NCI-H524 (cell line): ENCODE measurements around the gene DRD4.

Source experiments
- DNase-seq, 2 experiments: peaks; one replicate each; lab custom pipeline; 2025; lab: John Stamatoyannopoulos, UW

DRD4 gene

GRCh38 chr11:621838-622237 is 15.2 kb upstream of the DRD4 start:
- no peak for DNase-seq

- DNase-seq = no peak
Observed at GRCh38 chr11:623349-623869, 13.7 kb upstream of the DRD4 start.

GRCh38 chr11:623999-624704 is 12.9 kb upstream of the DRD4 start:
- DNase-seq = no peak

- DNase-seq = no peak
Observed at GRCh38 chr11:624705-625635, 12.1 kb upstream of the DRD4 start, which contains the start of gene CDHR5. Gene CDHR5, minus strand, starts transcription at chr11:624955. Its CDS starts 53 bp downstream, at chr11:624902.

DNA sequence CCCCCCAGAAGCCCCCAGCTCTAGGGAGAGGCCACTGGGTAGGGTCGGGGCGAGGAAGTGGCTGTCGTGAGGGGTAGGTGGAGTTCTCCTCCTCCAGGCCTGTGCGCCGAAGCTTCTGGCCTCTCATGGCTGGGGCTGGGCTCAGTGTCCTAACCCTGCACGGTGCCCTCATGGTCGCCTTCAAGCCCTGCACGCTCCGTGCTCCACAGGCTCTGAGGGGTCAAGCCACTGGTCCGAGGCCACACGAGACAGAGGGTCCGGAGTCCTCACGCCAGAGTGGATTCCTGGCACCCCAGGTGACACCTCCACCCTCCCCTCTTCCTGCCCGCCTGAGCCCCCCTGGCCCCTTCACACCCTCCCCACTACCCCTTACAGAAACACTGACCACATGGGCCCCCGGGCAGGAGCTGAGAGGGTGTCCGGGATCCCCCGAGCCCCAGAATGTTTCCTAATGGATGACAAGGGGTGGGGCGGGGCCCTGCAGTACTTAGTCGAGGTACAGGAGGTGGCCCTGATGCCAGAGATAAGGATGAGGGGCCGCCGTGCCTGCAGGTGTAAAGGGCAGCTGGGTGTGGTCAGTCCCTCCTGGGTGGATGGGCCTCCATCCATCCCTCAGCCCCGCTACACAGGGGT is 11.3 kb upstream of the DRD4 start:
- DNase-seq = no peak

GRCh38 chr11:626475-627307 is 10.4 kb upstream of the DRD4 start, which contains the start of gene SCT:
Gene SCT, minus strand, starts transcription at chr11:627181. Its CDS starts 38 bp downstream, at chr11:627143.
- DNase-seq = no peak

GRCh38 chr11:627308-627576 is 9.8 kb upstream of the DRD4 start:
- DNase-seq = no peak

- DNase-seq = no peak
Observed at GRCh38 chr11:628056-628455, 9.0 kb upstream of the DRD4 start.

- DNase-seq = no peak
Observed at GRCh38 chr11:629237-629583, 7.9 kb upstream of the DRD4 start.

- no peak for DNase-seq
Observed at GRCh38 chr11:630871-631270, 6.2 kb upstream of the DRD4 start.

- no peak for DNase-seq
Observed at GRCh38 chr11:635945-636510, 1.0 kb upstream of the DRD4 start.

- no peak for DNase-seq
Observed at GRCh38 chr11:637333-637592, 194 bp downstream of the DRD4 start.

- no peak for DNase-seq
Observed at GRCh38 chr11:637593-638521, 788 bp downstream of the DRD4 start.

GRCh38 chr11:638631-639331 is 1.7 kb downstream of the DRD4 start:
- no peak for DNase-seq

- no peak for DNase-seq
Observed at GRCh38 chr11:639332-639955, 2.4 kb downstream of the DRD4 start.

GRCh38 chr11:640021-640706 is 3.1 kb downstream of the DRD4 start:
- no peak for DNase-seq

DNA sequence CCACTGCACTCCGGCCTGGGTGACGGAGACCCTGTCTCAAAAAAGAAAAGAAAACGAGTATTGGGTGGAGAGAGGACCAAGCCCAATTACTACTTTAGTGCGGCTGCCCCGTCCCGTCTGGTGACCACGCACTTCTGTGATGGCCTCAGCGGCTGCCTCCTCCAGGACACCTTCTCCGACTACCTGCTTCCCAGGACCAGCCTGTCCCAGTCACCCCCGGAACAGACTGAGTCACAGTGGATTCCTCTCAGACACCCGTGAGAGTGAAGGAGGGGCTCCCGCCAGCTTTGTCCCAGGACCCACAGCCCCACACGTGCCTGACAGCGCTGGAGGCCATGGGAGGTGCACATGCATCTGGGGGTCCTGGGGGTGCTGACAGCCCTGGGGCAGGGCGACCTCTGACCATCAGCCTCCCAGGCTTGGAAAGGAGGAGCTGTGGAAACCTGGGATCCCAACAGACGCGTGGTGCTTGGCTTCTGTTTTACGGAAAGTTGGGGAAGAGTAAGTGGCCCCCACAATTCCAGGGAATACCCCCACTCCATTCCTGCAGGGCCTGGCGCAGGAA is 4.8 kb downstream of the DRD4 start:
- DNase-seq = no peak

DNA sequence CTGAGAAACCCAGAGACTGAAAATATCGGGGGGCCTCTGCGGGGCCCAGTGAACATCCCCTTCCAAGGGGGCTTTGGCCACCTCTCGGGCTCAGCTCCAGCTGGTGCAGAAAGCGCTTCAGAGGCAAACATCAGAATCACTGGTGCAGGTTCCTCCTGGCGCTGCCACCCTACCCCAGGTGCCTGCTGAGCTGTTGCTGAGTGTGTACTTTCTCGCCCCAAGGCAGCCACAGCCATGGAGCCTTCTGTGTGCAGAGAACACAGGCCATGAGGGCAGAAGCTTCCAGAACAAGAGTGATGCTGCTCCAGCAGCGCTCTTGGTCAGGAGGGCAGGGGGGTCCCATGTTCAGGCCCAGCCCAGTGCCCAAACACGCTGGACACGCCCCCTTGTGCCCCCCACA is 6.3 kb downstream of the DRD4 start:
- no peak for DNase-seq
